Measurements from ENCODE around the gene CEP85L.

CEP85L gene

GRCh38 chr6:118652051-118652615, 742 bp upstream of the CEP85L start:
- no peak overlapping the region for H3K27ac ChIP-seq (replicated peaks)
- peak overlapping the region; percentile 52 for H3K4me3 ChIP-seq (replicated peaks; ENCODE audit: insufficient read depth, low read length)
- TF ChIP-seq GABPA (IDR thresholded peaks at IDR 0.05; ENCODE audit: low read depth) = no peak
- no peak for TF ChIP-seq CTCF (IDR thresholded peaks at IDR 0.05; ENCODE audit: insufficient read depth, low read length)
- no peak for TF ChIP-seq SPI1 (IDR thresholded peaks at IDR 0.05; ENCODE audit: borderline replicate concordance, low read depth)
- TF ChIP-seq POLR2AphosphoS5 (IDR thresholded peaks at IDR 0.05; ENCODE audit: low read depth) = no peak
- TF ChIP-seq REST (IDR thresholded peaks at IDR 0.05; ENCODE audit: insufficient replicate concordance, low read depth) = no peak
- no peak for DNase-seq (ENCODE audit: low read depth in 1 of 2, low spot score in 1 of 2)
- H3K27me3 ChIP-seq (ENCODE audit: insufficient read depth, poor library complexity, severe bottlenecking) = peaks cover 35% of the 10 kb centered on the region

DNA sequence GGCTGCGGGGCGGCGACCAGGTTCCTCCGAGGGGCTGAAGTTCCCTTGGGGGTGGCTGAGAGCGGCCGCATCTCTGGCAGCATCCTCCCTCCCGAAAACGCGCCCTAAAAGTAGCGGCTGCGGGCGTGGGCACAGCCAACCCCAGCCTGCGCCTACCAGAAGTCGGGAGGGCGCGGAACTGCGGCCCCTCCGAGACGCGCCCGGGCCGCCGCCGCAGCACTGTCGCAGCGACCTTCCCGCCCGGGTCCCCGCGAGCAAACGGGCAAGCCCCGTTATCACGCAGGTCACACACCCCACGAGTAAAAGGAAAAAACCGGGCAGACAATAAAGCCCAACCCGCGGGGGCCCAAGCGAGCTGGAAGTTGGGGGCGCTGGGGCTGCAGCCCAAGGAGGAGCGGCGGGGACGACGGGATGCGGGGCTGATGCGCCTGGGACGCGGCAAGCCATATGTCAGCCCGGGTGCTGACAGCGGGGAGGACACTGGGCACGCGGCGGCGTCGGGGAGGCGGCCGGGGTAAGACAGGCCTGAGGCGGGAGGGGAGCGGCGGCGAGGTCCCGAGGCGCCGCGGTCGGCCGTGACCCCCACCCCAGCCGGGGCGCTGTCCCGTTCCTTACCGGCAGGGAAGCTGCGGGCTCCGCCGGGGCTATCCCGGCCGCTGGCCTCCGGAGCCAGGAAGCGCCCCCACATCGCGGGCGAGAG, 659 bp downstream of the CEP85L start:
- Histone ChIP-seq H3K27ac (replicated peaks) (no peak overlapping the region), H3K4me3 (replicated peaks; ENCODE audit: insufficient read depth, low read length) (peak overlapping the region; percentile 52), H3K27me3 (ENCODE audit: insufficient read depth, poor library complexity, severe bottlenecking) (peaks cover 35% of the 10 kb centered on the region)
- no peak for TF ChIP-seq SPI1 (IDR thresholded peaks at IDR 0.05; ENCODE audit: borderline replicate concordance, low read depth)
- no peak for TF ChIP-seq GABPA (IDR thresholded peaks at IDR 0.05; ENCODE audit: low read depth)
- no peak for TF ChIP-seq POLR2AphosphoS5 (IDR thresholded peaks at IDR 0.05; ENCODE audit: low read depth)
- no peak for TF ChIP-seq REST (IDR thresholded peaks at IDR 0.05; ENCODE audit: insufficient replicate concordance, low read depth)
- no peak for TF ChIP-seq CTCF (IDR thresholded peaks at IDR 0.05; ENCODE audit: insufficient read depth, low read length)
- no peak for DNase-seq (ENCODE audit: low read depth in 1 of 2, low spot score in 1 of 2)

- TF ChIP-seq GABPA (IDR thresholded peaks at IDR 0.05; ENCODE audit: low read depth) (no peak), CTCF (IDR thresholded peaks at IDR 0.05; ENCODE audit: insufficient read depth, low read length) (no peak), POLR2AphosphoS5 (IDR thresholded peaks at IDR 0.05; ENCODE audit: low read depth) (no peak), SPI1 (IDR thresholded peaks at IDR 0.05; ENCODE audit: borderline replicate concordance, low read depth) (no peak), REST (IDR thresholded peaks at IDR 0.05; ENCODE audit: insufficient replicate concordance, low read depth) (no peak)
- Histone ChIP-seq H3K4me3 (replicated peaks; ENCODE audit: insufficient read depth, low read length) (peak overlapping the region; percentile 52), H3K27ac (replicated peaks) (no peak overlapping the region), H3K27me3 (ENCODE audit: insufficient read depth, poor library complexity, severe bottlenecking) (peaks cover 34% of the 10 kb centered on the region)
- no peak for DNase-seq (ENCODE audit: low read depth in 1 of 2, low spot score in 1 of 2)
Measured at GRCh38 chr6:118649918-118650581, 1.3 kb downstream of the CEP85L start.
